GM12878 (cell line): ENCODE measurements around the gene DERL3. TPM values are rescaled to one million over a fixed set of nuclear protein-coding genes. Genes with fewer than 3 reads are reported as not detected.

Experiments used
- ATF7 ChIP-seq: fragments of 450-650 bp; IDR thresholded peaks from 2 replicates; pipeline ENCODE4 v1.6.1; 2016; ENCODE audit warnings: low read depth, mild to moderate bottlenecking
- CBFB ChIP-seq: IDR thresholded peaks from 2 replicates; pipeline ENCODE4 v1.6.1; 2016; ENCODE audit warnings: antibody characterized with exemption, low read depth
- CHD2 ChIP-seq: IDR thresholded peaks from 2 replicates; pipeline ENCODE4 v1.6.1; 2011; ENCODE audit warnings: low read depth, low read length, improper control_type of control experiment, borderline replicate concordance
- EP300 ChIP-seq, 2 experiments: fragments of 150-350 bp in 1 of 2; IDR thresholded peaks; 2 replicates each; pipeline ENCODE4 v1.6.1; 2011 to 2012; ENCODE audit warnings: low read depth in 2 of 2, low read length in 2 of 2, borderline replicate concordance in 1 of 2, improper control_type of control experiment in 1 of 2, inconsistent platforms in 1 of 2; ENCODE audit not compliant: control insufficient read depth in 1 of 2
- ETV6 ChIP-seq, 2 experiments: fragments of 450-650 bp in 1 of 2; IDR thresholded peaks in 1 of 2; conservative IDR thresholded peaks in 1 of 2; 2 replicates each; pipeline ENCODE4 v1.6.1; 2014; ENCODE audit warnings: antibody characterized with exemption in 1 of 2, borderline replicate concordance in 1 of 2, low read depth in 1 of 2, mild to moderate bottlenecking in 1 of 2, moderate library complexity in 1 of 2
- HDGF ChIP-seq: fragments of 450-650 bp; IDR thresholded peaks from 2 replicates; pipeline ENCODE4 v1.6.1; 2016; ENCODE audit warnings: antibody characterized with exemption
- NRF1 ChIP-seq: conservative IDR thresholded peaks from 2 replicates; pipeline ENCODE4 v1.6.1; 2011; ENCODE audit warnings: mild to moderate bottlenecking, low read depth, low read length, improper control_type of control experiment
- PAX5 ChIP-seq: IDR thresholded peaks from 2 replicates; pipeline ENCODE4 v1.6.1; 2011; ENCODE audit warnings: low read depth, low read length, borderline replicate concordance
- SREBF1 ChIP-seq: IDR thresholded peaks from 2 replicates; pipeline ENCODE4 v1.6.1; 2012; ENCODE audit warnings: mild to moderate bottlenecking, low read length
- TAF1 ChIP-seq: IDR thresholded peaks from 2 replicates; pipeline ENCODE4 v1.6.1; 2011; ENCODE audit warnings: mild to moderate bottlenecking, low read depth, low read length, borderline replicate concordance
- USF2 ChIP-seq: IDR thresholded peaks from 2 replicates; pipeline ENCODE4 v1.6.1; 2011; ENCODE audit warnings: low read depth, low read length, improper control_type of control experiment, borderline replicate concordance
- ZBTB40 ChIP-seq: fragments of 450-650 bp; IDR thresholded peaks from 2 replicates; pipeline ENCODE4 v1.6.1; 2016; ENCODE audit warnings: mild to moderate bottlenecking, moderate library complexity, borderline replicate concordance
- ZNF592 ChIP-seq: fragments of 450-650 bp; IDR thresholded peaks from 2 replicates; pipeline ENCODE4 v1.6.1; 2017; ENCODE audit warnings: mild to moderate bottlenecking, moderate library complexity
- ZNF687 ChIP-seq: fragments of 450-650 bp; IDR thresholded peaks from 2 replicates; pipeline ENCODE4 v1.6.1; 2017; ENCODE audit warnings: mild to moderate bottlenecking, moderate library complexity
- polyA plus RNA-seq, 11 experiments: library from polyadenylated mRNA; depleted of rRNA in 4 of 11; unstranded in 6 of 11; stranded (reverse) in 5 of 11; fragments of >200 nt; fragmentation: Nextera tagmentation in 4 of 11; fragmentation: Illumina TruSeq in 1 of 11; extraction: Ambion mirVana in 4 of 11; extraction: Trizol in 1 of 11; gene quantifications; 1 replicate in 1 of 11; 2 replicates in 10 of 11; pipeline versions ENCODE4 v1.2.1 to v1.2.3, GENCODE V29; 2011 to 2016; ENCODE audit warnings: inconsistent platforms in 2 of 11, missing spikeins in 2 of 11, low read depth in 1 of 11
- total RNA-seq, 4 experiments: library from RNA; depleted of rRNA in 3 of 4; stranded (reverse); fragments of >200 nt in 3 of 4; fragmentation: Illumina TruSeq in 1 of 4; extraction: Trizol in 1 of 4; gene quantifications; 2 replicates each; pipeline versions ENCODE4 v1.2.1 to v1.2.3, GENCODE V29; 2013 to 2021

DERL3 gene
- total and polyA plus RNA-seq, 10 of the 15 experiments (the other 5 are each of a cell fraction or from before 2014, with no cell fraction given) = 4.1 to 52.4 (median 14.1) TPM

- peak; percentile 33; the same call in 1 of the 2 replicates for TF ChIP-seq ATF7
- no peak for TF ChIP-seq ETV6 (conservative IDR thresholded peaks at IDR 0.05 in 1 of 2, IDR thresholded peaks at IDR 0.05 in 1 of 2; ENCODE audit: borderline replicate concordance in 1 of 2, low read depth in 1 of 2)
- TF ChIP-seq USF2 = peak; percentile 81
- no peak for TF ChIP-seq SREBF1
- TF ChIP-seq TAF1 = 0 out of 2 replicates have a peak, but pooled peaks have one; percentile 21
- TF ChIP-seq ZNF592 = no peak
- 0 out of 2 replicates have a peak, but pooled peaks have one; percentile 25 for TF ChIP-seq PAX5
- peak; percentile 55; the same call in 1 of the 2 replicates for TF ChIP-seq CBFB
- no peak; a peak in 1 of 4 replicates for TF ChIP-seq EP300 (IDR thresholded peaks at IDR 0.05; ENCODE audit: borderline replicate concordance in 1 of 2, control insufficient read depth in 1 of 2, low read depth in 2 of 2, low read length in 2 of 2)
- peak; percentile 85; the same call in 1 of the 2 replicates for TF ChIP-seq ZNF687
- TF ChIP-seq NRF1 = peak; percentile 31
- peak; percentile 59; the same call in 1 of the 2 replicates for TF ChIP-seq ZBTB40
- TF ChIP-seq HDGF = peak; percentile 85
- TF ChIP-seq CHD2 = peak; percentile 94
Observed at GRCh38 chr22:23838681-23839468, at the start of gene DERL3 (continued).
